Subcutaneous adipose tissue (tissue), 4 donors: Measurements from ENCODE around the gene NKPD1. TPM values are rescaled to one million over a fixed set of nuclear protein-coding genes. Genes with fewer than 3 reads are reported as not detected.

Experiments used
- total RNA-seq, 4 donors: library from RNA; depleted of rRNA; stranded (reverse); fragments of >200 nt; gene quantifications; one replicate each; pipeline ENCODE4 v1.1.0, GENCODE V29; 2016
- TF ChIP-seq, protein P1 (sequence below): fragments of 450-650 bp; IDR thresholded peaks from one replicate; pipeline ENCODE4 v1.5.1; 2016; ENCODE audit warnings: low read depth, mild to moderate bottlenecking, control low read depth, antibody characterized with exemption, moderate library complexity

Gene NKPD1
- total RNA-seq, 4 donors from 2014 or later = 0.17 TPM; not detected in 3

DNA sequence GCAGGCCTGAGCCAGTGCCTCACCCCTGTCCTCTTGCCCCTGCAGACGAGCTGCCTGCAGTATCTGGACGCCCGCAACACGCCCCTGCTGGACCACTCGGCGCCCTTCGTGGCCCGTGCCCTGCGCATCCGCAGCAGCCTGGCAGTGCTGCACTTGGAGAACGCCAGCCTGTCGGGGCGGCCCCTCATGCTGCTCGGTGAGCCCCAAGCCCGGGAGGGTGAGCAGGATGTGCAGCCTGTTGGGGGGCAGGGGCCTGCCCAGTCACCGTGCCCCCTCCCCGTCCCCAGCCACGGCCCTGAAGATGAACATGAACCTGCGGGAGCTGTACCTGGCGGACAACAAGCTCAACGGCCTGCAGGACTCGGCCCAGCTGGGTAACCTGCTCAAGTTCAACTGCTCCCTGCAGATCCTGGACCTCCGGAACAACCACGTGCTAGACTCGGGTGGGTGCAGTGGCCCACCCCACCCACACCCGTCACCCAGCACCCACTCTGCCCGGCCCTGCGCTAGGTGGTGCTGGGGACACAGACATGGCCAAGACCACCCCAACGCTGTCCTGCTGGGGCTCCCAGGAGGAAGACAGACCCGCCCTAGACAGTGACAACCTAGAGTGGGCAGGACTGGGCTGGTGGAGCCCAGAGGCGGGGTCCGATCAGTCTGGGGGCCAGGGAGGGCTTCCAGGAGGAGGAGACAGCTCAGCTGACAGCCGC is 18.6 kb downstream of the NKPD1 start:
- TF ChIP-seq, protein P1, sequence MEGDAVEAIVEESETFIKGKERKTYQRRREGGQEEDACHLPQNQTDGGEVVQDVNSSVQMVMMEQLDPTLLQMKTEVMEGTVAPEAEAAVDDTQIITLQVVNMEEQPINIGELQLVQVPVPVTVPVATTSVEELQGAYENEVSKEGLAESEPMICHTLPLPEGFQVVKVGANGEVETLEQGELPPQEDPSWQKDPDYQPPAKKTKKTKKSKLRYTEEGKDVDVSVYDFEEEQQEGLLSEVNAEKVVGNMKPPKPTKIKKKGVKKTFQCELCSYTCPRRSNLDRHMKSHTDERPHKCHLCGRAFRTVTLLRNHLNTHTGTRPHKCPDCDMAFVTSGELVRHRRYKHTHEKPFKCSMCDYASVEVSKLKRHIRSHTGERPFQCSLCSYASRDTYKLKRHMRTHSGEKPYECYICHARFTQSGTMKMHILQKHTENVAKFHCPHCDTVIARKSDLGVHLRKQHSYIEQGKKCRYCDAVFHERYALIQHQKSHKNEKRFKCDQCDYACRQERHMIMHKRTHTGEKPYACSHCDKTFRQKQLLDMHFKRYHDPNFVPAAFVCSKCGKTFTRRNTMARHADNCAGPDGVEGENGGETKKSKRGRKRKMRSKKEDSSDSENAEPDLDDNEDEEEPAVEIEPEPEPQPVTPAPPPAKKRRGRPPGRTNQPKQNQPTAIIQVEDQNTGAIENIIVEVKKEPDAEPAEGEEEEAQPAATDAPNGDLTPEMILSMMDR = no peak

DNA sequence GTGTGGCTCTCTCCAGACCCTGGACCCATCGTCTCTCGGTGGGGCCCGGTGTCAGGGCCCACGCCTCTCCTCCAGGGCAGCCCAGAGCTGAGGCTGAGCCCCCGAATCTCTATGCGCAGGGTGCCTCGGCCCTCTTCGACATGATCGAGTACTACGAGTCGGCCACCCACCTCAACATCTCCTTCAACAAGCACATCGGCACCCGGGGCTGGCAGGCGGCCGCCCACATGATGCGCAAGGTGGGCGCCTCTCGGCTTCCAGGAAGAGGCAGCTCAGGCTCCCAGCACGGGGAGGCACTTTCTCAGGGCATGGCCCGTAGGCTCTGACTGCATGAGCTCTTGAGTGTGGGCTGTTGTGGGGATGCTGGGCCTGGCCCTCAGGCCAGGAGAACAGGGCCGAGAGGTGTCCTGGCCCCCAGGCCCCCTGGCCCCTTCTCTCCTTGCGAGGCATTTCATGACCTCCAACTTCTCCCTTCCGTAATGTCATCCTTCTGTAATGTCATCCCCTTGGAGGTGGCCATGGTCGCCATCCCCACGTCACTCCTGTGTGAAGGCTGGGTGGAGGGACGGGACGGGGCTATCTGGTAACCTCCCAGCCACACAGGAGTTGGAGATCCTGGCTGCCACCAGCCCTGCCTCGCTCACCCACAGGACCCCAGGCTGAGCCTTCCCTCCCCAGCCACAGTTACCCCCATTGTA is 19.4 kb downstream of the NKPD1 start:
- TF ChIP-seq, protein P1 = no peak

DNA sequence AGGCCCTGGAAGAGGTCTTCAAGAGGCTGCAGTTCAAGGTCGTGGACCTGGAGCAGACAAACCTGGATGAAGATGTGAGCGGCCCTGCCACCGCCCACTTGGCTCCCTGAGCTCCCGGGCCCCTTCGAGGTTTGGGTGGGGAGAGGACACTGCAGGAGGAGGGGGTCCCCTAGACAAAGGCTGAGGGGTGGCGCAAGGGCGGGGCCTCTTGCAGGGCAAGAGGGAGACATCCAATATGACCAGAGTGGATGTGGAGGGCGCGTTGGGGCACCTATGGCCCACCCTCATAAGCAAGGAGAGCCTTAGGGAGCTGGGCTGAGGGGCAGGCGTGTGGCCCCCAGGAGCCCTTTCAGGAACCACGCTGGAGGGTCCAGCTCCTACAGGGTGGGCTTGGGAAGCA is 20.2 kb downstream of the NKPD1 start:
- TF ChIP-seq, protein P1 = no peak

DNA sequence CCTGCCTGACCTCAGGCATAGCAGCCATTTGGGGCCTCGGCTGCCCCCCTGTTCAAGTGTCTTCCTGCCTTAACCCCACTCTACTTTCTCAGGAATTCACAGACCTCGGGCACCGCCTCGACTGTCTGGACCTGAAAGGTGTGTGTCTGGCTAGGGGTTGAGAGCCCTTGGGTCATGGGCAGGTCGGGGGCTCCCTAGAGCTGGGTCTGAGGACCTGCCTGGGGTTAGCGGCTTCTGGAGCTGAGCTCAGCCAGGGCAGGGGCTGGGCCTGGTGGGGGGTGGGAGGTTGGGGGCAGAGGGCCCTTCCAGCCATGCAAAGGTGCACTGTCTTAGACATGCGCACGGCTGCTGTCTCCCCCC is 20.7 kb downstream of the NKPD1 start:
- TF ChIP-seq, protein P1 = no peak

DNA sequence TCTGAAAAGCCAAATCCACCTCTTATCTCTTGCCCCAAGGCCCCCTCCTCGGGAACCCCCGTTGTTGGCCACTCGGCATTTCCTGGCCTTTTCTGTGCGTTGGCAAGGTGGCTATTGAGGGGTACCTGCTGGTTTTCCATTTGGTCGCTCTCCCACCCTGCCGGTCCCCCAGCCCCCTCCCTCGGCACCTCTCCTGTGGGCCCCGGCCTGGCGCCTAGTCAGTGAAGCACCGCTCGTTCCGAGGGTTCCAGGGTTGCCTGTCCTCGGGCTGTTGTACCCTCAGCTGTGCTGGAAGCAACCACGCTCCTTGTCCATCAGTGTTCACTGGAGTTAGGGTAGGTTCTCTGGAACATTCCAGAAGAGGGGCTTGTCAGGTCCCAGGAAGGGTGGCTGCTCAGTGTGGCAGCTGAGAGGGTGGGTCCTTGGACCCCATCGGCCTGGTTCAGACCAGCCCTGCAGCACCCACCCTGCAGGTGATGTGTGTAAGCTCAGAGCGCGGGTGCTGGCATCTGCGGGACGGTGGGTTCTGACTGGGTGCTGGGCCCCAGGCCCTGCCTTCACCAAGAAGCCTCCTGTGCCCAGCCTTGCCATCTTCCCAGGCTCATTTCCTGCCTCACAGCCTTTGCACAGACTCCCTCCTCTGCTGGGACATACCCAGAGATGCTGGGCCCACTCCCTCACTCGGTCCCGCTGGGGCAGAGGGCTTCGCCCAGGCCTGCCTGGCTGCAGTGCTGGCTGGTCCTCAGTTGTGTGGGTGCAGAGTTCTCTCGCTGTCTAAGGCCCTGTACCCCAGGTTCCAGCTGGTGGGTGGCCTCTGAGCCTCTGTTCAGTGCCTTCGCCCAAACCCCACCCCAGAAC is 21.3 kb downstream of the NKPD1 start:
- TF ChIP-seq, protein P1 = no peak

DNA sequence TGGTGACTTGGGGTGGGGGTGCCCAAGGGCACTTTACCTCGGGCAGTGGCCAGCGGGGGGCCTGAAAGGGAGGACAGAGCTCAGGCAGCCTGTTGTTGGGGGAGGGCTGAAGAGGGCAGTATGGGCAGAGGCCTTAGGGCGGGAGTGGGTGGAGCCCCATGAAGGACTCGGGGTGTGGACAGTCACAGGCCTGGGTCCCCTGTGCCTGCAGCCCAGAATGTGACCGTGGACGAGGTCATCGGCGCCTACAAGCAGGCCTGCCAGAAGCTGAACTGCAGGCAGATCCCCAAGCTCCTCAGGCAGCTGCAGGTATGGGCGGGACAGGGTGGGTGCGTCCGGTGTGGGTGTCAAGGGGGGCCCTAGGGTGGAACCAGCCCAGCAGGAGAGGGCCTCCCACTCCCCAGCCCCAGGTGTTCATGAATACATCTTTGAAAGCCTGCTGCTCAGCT is 22.5 kb downstream of the NKPD1 start:
- TF ChIP-seq, protein P1 = no peak

DNA sequence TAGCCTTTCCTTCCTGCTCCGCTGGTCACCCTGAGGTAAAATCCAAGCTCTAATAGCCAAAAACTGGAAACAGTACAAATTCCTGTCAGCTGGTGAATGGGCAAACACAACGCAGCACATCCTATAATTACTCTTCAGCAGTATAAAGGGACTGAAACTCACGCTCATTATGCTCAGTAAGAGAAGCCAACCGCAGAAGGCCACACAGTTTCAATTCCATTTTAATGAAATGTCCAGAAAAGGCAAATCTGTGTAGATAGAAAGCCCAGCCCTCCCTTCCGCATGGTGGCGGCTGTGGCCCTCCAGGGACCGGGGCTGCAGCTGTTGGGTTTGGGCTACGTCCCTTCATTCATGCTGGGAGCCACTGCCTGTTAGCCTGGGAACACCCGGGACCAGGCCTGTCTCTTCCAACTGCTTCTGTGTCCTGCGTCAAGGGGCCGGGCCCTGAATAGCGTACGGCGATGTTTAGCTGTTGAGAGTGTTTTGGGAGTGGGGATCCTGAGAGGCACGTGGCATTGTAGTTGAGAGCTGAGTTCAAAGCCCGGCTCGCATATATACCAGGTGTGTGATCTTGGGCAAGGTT is 23.5 kb downstream of the NKPD1 start:
- TF ChIP-seq, protein P1 = no peak
